Body of pancreas (tissue), 4 donors: ENCODE data around the gene YWHAQ.

Experiments used
- CTCF ChIP-seq, 7 experiments: fragments of 450-650 bp in 4 of 7; fragments of 200-600 bp in 3 of 7; sonication (generic) in 3 of 7; IDR thresholded peaks; one replicate each; pipeline ENCODE4 v1.5.1; 2016 to 2019; ENCODE audit warnings: antibody characterized with exemption in 7 of 7
- POLR2A ChIP-seq, 3 donors: fragments of 450-650 bp; IDR thresholded peaks; one replicate each; pipeline ENCODE4 v1.6.1; 2016; ENCODE audit warnings: antibody characterized with exemption in 3 of 3, mild to moderate bottlenecking in 2 of 3

GRCh38 chr2:9638532-9638931 is 7.7 kb upstream of the YWHAQ start:
- TF ChIP-seq CTCF (IDR thresholded peaks at IDR 0.05) (no peak), POLR2A (IDR thresholded peaks at IDR 0.05) (no peak)
